WTC11 (cell line): ENCODE measurements around the gene RFX5.
A peak's percentile ranks its signal among the peaks of the same experiment; 100 is the strongest.

Experiments
- ATF2 ChIP-seq: sonication (generic); formaldehyde crosslinking; IDR thresholded peaks from 2 replicates; pipeline ENCODE4 v1.8.1; 2022; ENCODE audit warnings: low read depth, missing genetic modification reagents, borderline replicate concordance
- CTCF ChIP-seq: fragments of 200-600 bp; IDR thresholded peaks from 2 replicates; pipeline ENCODE4 v1.8.0; 2022; ENCODE audit warnings: antibody characterized with exemption
- ETV6 ChIP-seq: sonication (generic); formaldehyde crosslinking; IDR thresholded peaks from 2 replicates; pipeline ENCODE4 v1.8.1; 2022; ENCODE audit warnings: mild to moderate bottlenecking, missing genetic modification reagents
- FOXJ3 ChIP-seq: sonication (generic); formaldehyde crosslinking; IDR thresholded peaks from 2 replicates; pipeline ENCODE4 v1.9.0; 2021; ENCODE audit warnings: missing genetic modification reagents, mild to moderate bottlenecking, borderline replicate concordance
- FOXP4 ChIP-seq: sonication (generic); formaldehyde crosslinking; IDR thresholded peaks from 2 replicates; pipeline ENCODE4 v1.8.0; 2022; ENCODE audit warnings: mild to moderate bottlenecking, missing genetic modification reagents
- MYBL2 ChIP-seq: sonication (generic); formaldehyde crosslinking; IDR thresholded peaks from 2 replicates; pipeline ENCODE4 v1.8.1; 2023; ENCODE audit warnings: mild to moderate bottlenecking, moderate library complexity, missing genetic modification reagents
- RORB ChIP-seq: fragments of 250-450 bp; sonication (Bioruptor Pico); IDR thresholded peaks from 2 replicates; pipeline ENCODE4 v1.9.0; 2021; ENCODE audit warnings: mild to moderate bottlenecking
- ZNF121 ChIP-seq: sonication (generic); formaldehyde crosslinking; IDR thresholded peaks from 2 replicates; pipeline ENCODE4 v1.8.0; 2023; ENCODE audit warnings: missing genetic modification reagents

GRCh38 chr1:151312826-151313225 is 34.2 kb downstream of the RFX5 start:
- no peak for TF ChIP-seq ATF2 (CRISPR knock-in tag)
- no peak for TF ChIP-seq MYBL2
- no peak for TF ChIP-seq ETV6 (CRISPR knock-in tag)
- TF ChIP-seq FOXJ3 = no peak
- TF ChIP-seq RORB = no peak
- TF ChIP-seq CTCF = no peak
- no peak for TF ChIP-seq FOXP4 (CRISPR knock-in tag)
- TF ChIP-seq ZNF121 (CRISPR knock-in tag) = peak; percentile 67
